GM23338 (cell line): ENCODE measurements around the gene TPO. TPM values are rescaled to one million over a fixed set of nuclear protein-coding genes. Genes with fewer than 3 reads are reported as not detected.

Experiments
- ATAC-seq: fragments of 200-7000 bp; cut with Tn5 transposase; 3 replicates; pipeline ENCODE4 v1.9.1; 2020
- DNase-seq: peaks from one replicate; pipeline ENCODE4 v3.0.0-alpha.2; 2015; ENCODE audit warnings: low spot score
- H2AFZ ChIP-seq: fragments of 200-600 bp; sonication (generic); 2 replicates; pipeline ENCODE4 v1.8.0; 2016; ENCODE audit warnings: antibody characterized with exemption, mild to moderate bottlenecking, moderate library complexity
- H3F3A ChIP-seq: fragments of 200-600 bp; sonication (generic); replicated peaks from 2 replicates; pipeline ENCODE4 v1.8.0; 2017; ENCODE audit warnings: antibody characterized with exemption, mixed run types, low read depth
- H3K27ac ChIP-seq: fragments of 200-600 bp; sonication (generic); 2 replicates; pipeline ENCODE4 v1.6.1; 2016; ENCODE audit warnings: low read depth
- H3K27me3 ChIP-seq: fragments of 200-600 bp; sonication (generic); 2 replicates; pipeline ENCODE4 v1.8.0; 2016; ENCODE audit warnings: mild to moderate bottlenecking, mixed run types, moderate library complexity; ENCODE audit not compliant: insufficient read depth
- H3K36me3 ChIP-seq: fragments of 200-600 bp; sonication (generic); 2 replicates; pipeline ENCODE4 v1.8.0; 2016; ENCODE audit warnings: mild to moderate bottlenecking; ENCODE audit not compliant: insufficient read depth
- H3K4me1 ChIP-seq: fragments of 200-600 bp; sonication (generic); 2 replicates; pipeline ENCODE4 v1.8.0; 2016; ENCODE audit warnings: mild to moderate bottlenecking, moderate library complexity; ENCODE audit not compliant: insufficient read depth
- H3K4me2 ChIP-seq: fragments of 200-600 bp; sonication (generic); 2 replicates; pipeline ENCODE4 v1.7.1; 2017; ENCODE audit warnings: mixed run types
- H3K4me3 ChIP-seq: fragments of 200-600 bp; sonication (generic); 2 replicates; pipeline ENCODE4 v1.6.1; 2016; ENCODE audit warnings: mixed run types
- H3K79me2 ChIP-seq: fragments of 200-600 bp; sonication (generic); replicated peaks from 2 replicates; pipeline ENCODE4 v1.8.0; 2017; ENCODE audit warnings: mild to moderate bottlenecking; ENCODE audit not compliant: insufficient read depth
- H3K9me2 ChIP-seq: fragments of 200-600 bp; sonication (generic); 2 replicates; pipeline ENCODE4 v1.8.0; 2017; ENCODE audit not compliant: insufficient read depth
- H4K20me1 ChIP-seq: fragments of 200-600 bp; sonication (generic); replicated peaks from 2 replicates; pipeline ENCODE4 v1.8.0; 2017; ENCODE audit warnings: mild to moderate bottlenecking; ENCODE audit not compliant: insufficient read depth
- H3K27ac Mint-ChIP-seq: 2 replicates; pipeline ENCODE4 v1.8.0; 2020; ENCODE audit warnings: inconsistent platforms, mild to moderate bottlenecking, moderate library complexity, mixed read lengths
- H3K27me3 Mint-ChIP-seq: 3 replicates; pipeline ENCODE4 v1.8.0; 2022; ENCODE audit warnings: low read depth, mild to moderate bottlenecking, moderate library complexity, mixed read lengths, inconsistent platforms; ENCODE audit not compliant: insufficient read depth, poor library complexity
- H3K36me3 Mint-ChIP-seq: 3 replicates; pipeline ENCODE4 v1.8.0; 2021; ENCODE audit warnings: low read depth, mild to moderate bottlenecking, inconsistent platforms, moderate library complexity, mixed read lengths
- H3K4me1 Mint-ChIP-seq: 3 replicates; pipeline ENCODE4 v1.8.0; 2020; ENCODE audit warnings: mild to moderate bottlenecking, inconsistent platforms, mixed read lengths
- H3K4me3 Mint-ChIP-seq: 3 replicates; pipeline ENCODE4 v1.8.0; 2021; ENCODE audit warnings: moderate library complexity, mild to moderate bottlenecking, inconsistent platforms, mixed read lengths
- H3K9me3 Mint-ChIP-seq: 3 replicates; pipeline ENCODE4 v1.8.0; 2020; ENCODE audit warnings: moderate library complexity, mild to moderate bottlenecking, inconsistent platforms, mixed read lengths
- CREB1 ChIP-seq: fragments of 250-450 bp; sonication (Bioruptor Pico); IDR thresholded peaks from 2 replicates; pipeline ENCODE4 v1.5.0; 2020; ENCODE audit warnings: low read depth, mild to moderate bottlenecking, moderate library complexity
- CTCF ChIP-seq, 2 experiments: fragments of 200-600 bp in 1 of 2; sonication (generic) in 1 of 2; conservative IDR thresholded peaks; 2 replicates each; pipeline versions ENCODE4 v1.5.1 to v1.6.1; 2016 to 2017; ENCODE audit warnings: antibody characterized with exemption in 2 of 2, low read depth in 2 of 2, mild to moderate bottlenecking in 2 of 2, moderate library complexity in 1 of 2
- ETS1 ChIP-seq: IDR thresholded peaks from 2 replicates; pipeline ENCODE4 v1.6.1; 2016; ENCODE audit warnings: antibody characterized with exemption
- EZH2 ChIP-seq: fragments of 200-600 bp; sonication (generic); IDR thresholded peaks from one replicate; pipeline ENCODE4 v1.8.0; 2017; ENCODE audit warnings: antibody characterized with exemption, mild to moderate bottlenecking, low read depth; ENCODE audit not compliant: unreplicated experiment
- EZH2phosphoT487 ChIP-seq: fragments of 200-600 bp; sonication (generic); IDR thresholded peaks from one replicate; pipeline ENCODE4 v1.8.1; 2018; ENCODE audit warnings: antibody characterized with exemption; ENCODE audit not compliant: unreplicated experiment
- JUNB ChIP-seq: IDR thresholded peaks from one replicate; pipeline ENCODE4 v1.6.1; 2016; ENCODE audit warnings: antibody characterized with exemption; ENCODE audit not compliant: unreplicated experiment
- NANOG ChIP-seq: IDR thresholded peaks from 2 replicates; pipeline ENCODE4 v1.6.1; 2016; ENCODE audit warnings: antibody characterized with exemption, borderline replicate concordance
- POLR2AphosphoS5 ChIP-seq: IDR thresholded peaks from 2 replicates; pipeline ENCODE4 v1.6.1; 2016; ENCODE audit warnings: antibody characterized with exemption, low read depth
- REST ChIP-seq: IDR thresholded peaks from one replicate; pipeline ENCODE4 v1.6.1; 2018; ENCODE audit warnings: antibody characterized with exemption; ENCODE audit not compliant: unreplicated experiment
- STAT1 ChIP-seq: IDR thresholded peaks from one replicate; pipeline ENCODE4 v1.6.1; 2016; ENCODE audit warnings: antibody characterized with exemption; ENCODE audit not compliant: unreplicated experiment
- ZNF114 ChIP-seq: fragments of 250-450 bp; sonication (Bioruptor Pico); IDR thresholded peaks from 2 replicates; pipeline ENCODE4 v1.5.0; 2020; ENCODE audit warnings: mild to moderate bottlenecking, moderate library complexity
- ZNF331 ChIP-seq: fragments of 250-450 bp; sonication (Bioruptor Pico); IDR thresholded peaks from 2 replicates; pipeline ENCODE4 v1.5.0; 2020; ENCODE audit warnings: low read depth, mild to moderate bottlenecking, moderate library complexity
- polyA plus RNA-seq: library from polyadenylated mRNA; unstranded; fragments of >200 nt; fragmentation: Nextera tagmentation; extraction: Ambion mirVana; gene quantifications from 2 replicates; pipeline ENCODE4 v1.2.1, GENCODE V29; 2016
- total RNA-seq: library from RNA; depleted of rRNA; stranded (reverse); fragments of >200 nt; shearing (Covaris generic); gene quantifications from 2 replicates; pipeline ENCODE4 v1.2.3, GENCODE V29; 2014
- TF ChIP-seq, protein P1 (sequence below): fragments of 250-450 bp; sonication (Bioruptor Pico); IDR thresholded peaks from 2 replicates; pipeline ENCODE4 v1.5.0; 2020; ENCODE audit warnings: mild to moderate bottlenecking, moderate library complexity

Gene TPO
- total and polyA plus RNA-seq, 2 experiments from 2014 or later = 0.74 TPM; not detected in 1

DNA sequence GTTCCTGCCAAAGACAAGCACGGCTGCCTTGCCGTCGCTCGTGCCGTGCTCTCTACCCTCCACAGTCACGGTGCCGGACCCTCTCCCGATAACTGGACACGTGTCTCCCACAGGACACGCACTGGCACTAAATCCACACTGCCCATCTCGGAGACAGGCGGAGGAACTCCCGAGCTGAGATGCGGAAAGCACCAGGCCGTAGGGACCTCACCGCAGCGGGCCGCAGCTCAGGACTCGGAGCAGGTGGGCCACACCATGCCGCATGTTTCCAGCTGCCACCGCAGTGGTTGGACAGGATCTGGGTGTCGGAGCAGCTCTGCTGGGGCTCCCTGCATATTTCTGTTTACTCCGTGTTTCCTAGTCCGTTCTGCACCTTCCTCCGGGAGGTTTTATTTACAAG is 127.2 kb downstream of the TPO start:
- Mint-ChIP-seq H3K4me3 (no peak overlapping the region), H3K27ac (0 out of 2 replicates have a peak overlapping the region, but pooled peaks have one; percentile 23), H3K9me3 (peaks cover 4% of the 10 kb centered on the region; the same call in 1 of the 3 replicates), H3K27me3 (peaks cover 5% of the 10 kb centered on the region), H3K4me1 (peaks cover 5% of the 10 kb centered on the region; the same call in 1 of the 3 replicates), H3K36me3 (0 out of 3 replicates have a peak, but pooled peaks cover 3% of the 10 kb centered on the region)
- DNase-seq = no peak
- no peak overlapping the region for H3K27ac ChIP-seq
- no peaks in the 10 kb centered on the region for H3K36me3 ChIP-seq
- H3K27me3 ChIP-seq = no peaks in the 10 kb centered on the region
- no peak for TF ChIP-seq EZH2phosphoT487
- TF ChIP-seq EZH2 = no peak
- no peak for TF ChIP-seq ZNF114 (CRISPR knock-in tag)
- no peak for TF ChIP-seq REST
- no peak for TF ChIP-seq STAT1
- TF ChIP-seq CTCF (conservative IDR thresholded peaks at IDR 0.05; ENCODE audit: low read depth in 2 of 2) = no peak
- TF ChIP-seq JUNB = no peak
- TF ChIP-seq, protein P1, sequence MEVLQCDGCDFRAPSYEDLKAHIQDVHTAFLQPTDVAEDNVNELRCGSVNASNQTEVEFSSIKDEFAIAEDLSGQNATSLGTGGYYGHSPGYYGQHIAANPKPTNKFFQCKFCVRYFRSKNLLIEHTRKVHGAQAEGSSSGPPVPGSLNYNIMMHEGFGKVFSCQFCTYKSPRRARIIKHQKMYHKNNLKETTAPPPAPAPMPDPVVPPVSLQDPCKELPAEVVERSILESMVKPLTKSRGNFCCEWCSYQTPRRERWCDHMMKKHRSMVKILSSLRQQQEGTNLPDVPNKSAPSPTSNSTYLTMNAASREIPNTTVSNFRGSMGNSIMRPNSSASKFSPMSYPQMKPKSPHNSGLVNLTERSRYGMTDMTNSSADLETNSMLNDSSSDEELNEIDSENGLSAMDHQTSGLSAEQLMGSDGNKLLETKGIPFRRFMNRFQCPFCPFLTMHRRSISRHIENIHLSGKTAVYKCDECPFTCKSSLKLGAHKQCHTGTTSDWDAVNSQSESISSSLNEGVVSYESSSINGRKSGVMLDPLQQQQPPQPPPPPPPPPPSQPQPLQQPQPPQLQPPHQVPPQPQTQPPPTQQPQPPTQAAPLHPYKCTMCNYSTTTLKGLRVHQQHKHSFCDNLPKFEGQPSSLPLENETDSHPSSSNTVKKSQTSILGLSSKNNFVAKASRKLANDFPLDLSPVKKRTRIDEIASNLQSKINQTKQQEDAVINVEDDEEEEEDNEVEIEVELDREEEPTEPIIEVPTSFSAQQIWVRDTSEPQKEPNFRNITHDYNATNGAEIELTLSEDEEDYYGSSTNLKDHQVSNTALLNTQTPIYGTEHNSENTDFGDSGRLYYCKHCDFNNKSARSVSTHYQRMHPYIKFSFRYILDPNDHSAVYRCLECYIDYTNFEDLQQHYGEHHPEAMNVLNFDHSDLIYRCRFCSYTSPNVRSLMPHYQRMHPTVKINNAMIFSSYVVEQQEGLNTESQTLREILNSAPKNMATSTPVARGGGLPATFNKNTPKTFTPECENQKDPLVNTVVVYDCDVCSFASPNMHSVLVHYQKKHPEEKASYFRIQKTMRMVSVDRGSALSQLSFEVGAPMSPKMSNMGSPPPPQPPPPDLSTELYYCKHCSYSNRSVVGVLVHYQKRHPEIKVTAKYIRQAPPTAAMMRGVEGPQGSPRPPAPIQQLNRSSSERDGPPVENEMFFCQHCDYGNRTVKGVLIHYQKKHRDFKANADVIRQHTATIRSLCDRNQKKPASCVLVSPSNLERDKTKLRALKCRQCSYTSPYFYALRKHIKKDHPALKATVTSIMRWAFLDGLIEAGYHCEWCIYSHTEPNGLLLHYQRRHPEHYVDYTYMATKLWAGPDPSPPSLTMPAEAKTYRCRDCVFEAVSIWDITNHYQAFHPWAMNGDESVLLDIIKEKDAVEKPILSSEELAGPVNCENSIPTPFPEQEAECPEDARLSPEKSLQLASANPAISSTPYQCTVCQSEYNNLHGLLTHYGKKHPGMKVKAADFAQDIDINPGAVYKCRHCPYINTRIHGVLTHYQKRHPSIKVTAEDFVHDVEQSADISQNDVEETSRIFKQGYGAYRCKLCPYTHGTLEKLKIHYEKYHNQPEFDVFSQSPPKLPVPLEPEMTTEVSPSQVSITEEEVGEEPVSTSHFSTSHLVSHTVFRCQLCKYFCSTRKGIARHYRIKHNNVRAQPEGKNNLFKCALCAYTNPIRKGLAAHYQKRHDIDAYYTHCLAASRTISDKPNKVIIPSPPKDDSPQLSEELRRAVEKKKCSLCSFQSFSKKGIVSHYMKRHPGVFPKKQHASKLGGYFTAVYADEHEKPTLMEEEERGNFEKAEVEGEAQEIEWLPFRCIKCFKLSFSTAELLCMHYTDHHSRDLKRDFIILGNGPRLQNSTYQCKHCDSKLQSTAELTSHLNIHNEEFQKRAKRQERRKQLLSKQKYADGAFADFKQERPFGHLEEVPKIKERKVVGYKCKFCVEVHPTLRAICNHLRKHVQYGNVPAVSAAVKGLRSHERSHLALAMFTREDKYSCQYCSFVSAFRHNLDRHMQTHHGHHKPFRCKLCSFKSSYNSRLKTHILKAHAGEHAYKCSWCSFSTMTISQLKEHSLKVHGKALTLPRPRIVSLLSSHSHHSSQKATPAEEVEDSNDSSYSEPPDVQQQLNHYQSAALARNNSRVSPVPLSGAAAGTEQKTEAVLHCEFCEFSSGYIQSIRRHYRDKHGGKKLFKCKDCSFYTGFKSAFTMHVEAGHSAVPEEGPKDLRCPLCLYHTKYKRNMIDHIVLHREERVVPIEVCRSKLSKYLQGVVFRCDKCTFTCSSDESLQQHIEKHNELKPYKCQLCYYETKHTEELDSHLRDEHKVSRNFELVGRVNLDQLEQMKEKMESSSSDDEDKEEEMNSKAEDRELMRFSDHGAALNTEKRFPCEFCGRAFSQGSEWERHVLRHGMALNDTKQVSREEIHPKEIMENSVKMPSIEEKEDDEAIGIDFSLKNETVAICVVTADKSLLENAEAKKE (CRISPR knock-in tag) = no peak
- no peak for TF ChIP-seq ETS1
- no peak for TF ChIP-seq CREB1 (CRISPR knock-in tag)
- no peak for TF ChIP-seq ZNF331 (CRISPR knock-in tag)
- TF ChIP-seq POLR2AphosphoS5 = no peak
- no peak for TF ChIP-seq NANOG
- no peaks in the 10 kb centered on the region for H3K9me2 ChIP-seq
- no peaks in the 10 kb centered on the region for H3K4me1 ChIP-seq
- no peaks in the 10 kb centered on the region for H3F3A ChIP-seq
- no peak overlapping the region for H3K4me2 ChIP-seq
- H3K4me3 ChIP-seq = no peak overlapping the region
- no peaks in the 10 kb centered on the region for H4K20me1 ChIP-seq
- no peak for ATAC-seq
- H2AFZ ChIP-seq = no peak overlapping the region
- no peaks in the 10 kb centered on the region for H3K79me2 ChIP-seq
